NCI-H1105 (cell line): ENCODE measurements around the gene EPO.

Source experiments
- DNase-seq: peaks from one replicate; lab custom pipeline; 2025; lab: John Stamatoyannopoulos, UW

The EPO gene

DNA sequence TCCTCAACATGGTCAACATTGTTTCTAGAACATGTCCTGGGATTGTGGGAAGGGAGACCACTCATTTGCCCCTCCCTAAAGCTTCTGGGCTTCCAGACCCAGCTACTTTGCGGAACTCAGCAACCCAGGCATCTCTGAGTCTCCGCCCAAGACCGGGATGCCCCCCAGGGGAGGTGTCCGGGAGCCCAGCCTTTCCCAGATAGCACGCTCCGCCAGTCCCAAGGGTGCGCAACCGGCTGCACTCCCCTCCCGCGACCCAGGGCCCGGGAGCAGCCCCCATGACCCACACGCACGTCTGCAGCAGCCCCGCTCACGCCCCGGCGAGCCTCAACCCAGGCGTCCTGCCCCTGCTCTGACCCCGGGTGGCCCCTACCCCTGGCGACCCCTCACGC lies at the start of gene EPO:
Gene EPO, plus strand, starts transcription at position 190 of the 392 bp plus-strand sequence. CDS start 513 bp downstream, outside the sequence.
- DNase-seq: no peak

DNA sequence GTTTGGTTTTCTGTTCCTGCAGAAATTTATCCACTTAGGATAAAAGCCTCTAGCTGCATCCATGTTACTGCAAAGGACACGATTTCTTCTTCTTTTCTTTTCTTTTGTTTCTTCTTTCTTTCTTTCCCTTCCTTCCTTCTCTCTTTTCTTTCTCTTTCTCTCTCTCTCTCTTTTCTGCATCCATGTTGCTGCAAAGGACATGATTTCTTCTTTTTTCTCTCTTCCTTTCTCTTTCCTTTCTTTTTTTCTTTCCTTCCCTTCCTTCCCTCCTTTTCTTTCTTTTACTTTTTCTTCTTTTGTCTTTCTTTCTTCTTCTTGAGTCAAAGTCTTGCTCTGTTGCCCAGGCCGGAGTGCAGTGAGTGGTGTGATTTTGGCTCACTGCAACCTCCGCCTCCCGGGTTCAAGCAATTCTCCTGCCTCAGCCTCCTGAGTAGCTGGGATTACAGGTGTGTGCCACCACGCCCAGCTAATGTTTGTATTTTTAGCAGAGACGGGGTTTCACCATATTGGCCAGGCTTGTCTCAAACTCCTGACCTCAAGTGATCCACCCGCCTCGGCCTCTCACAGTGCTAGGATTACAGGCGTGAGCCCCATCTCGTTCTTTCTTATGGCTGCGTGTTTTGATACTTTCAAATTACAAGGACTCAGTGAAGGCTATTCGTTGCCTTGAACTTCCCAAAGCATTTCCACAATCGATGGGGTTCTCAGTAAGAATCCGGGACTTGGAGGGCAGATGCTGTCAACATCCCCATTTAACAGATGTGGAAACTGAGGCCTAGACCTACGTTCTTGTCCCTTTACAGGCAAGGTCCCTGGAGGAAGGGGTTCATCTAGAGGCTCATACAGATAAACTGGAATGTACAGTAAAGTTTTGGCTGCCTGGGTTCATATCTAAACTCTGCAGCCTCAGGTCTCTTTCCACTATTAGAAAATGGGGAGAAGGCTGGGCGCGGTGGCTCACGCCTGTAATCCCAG lies 48.6 kb upstream of the EPO start:
- DNase-seq: no peak

GRCh38 chr7:100673302-100673941 lies 46.8 kb upstream of the EPO start, which contains the start of gene GNB2:
Gene GNB2, plus strand, starts transcription at chr7:100673740. Its CDS starts 2,526 bp downstream, at chr7:100676266.
- peak; percentile 94 for DNase-seq

DNA sequence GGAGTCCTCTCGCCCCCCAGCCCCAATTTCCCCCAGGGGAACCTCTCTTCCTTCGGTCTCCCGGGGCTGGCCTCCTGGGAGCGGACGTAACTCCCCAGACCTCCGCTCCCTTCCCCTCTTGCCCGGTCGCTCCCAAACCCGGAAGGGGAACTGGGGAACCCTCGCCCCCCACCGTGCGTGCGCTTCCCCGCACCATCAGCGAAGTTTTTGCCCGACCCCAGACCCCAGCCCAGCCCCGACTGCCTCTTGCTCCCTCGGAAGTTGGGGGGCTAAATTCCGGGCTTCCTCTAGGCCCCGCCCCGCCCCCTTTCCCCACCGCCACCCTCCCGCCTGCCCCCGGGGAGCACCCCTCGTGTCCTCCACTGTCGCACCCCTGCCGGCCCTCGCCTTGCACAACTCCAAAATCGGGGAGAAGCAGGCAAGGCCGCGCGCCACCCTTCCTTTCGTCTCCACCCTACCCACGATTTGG lies 46.3 kb upstream of the EPO start:
- no peak for DNase-seq

DNA sequence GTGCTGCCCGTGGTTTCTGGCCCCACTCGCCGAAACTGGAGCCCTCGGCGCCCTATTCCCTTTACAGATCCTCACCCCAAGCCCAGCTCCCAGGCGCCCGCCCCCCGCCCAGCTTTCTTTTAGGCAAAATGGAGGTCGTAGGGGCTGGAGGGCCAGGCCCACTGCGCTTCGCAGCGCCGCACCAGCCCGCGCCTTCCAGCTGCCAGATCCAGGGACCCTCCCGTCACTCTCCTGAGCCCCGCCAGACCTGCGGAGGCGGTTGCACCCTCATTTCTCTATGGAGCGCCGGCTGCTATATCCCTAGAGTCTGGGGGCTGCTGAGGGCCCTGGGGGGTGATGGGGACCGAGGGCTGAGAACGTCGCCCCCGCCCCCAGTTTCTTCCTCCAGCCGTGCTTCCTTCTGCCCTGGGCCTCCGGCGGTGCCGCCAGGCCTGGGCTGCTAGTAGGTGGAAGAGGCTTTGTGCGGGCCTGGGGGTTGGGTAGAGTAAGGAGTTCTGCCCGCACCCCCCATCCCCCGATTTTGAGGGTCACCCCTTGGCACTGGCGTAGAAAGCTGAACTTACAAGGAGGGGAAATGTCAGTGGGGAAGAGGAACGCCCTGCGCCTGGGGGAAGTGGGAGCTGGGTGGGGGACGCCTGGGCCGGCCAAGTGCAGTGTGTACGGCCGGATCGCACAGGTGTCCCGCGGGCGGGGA lies 45.7 kb upstream of the EPO start:
- DNase-seq: no peak

GRCh38 chr7:100675105-100675451 lies 45.2 kb upstream of the EPO start:
- DNase-seq: no peak

DNA sequence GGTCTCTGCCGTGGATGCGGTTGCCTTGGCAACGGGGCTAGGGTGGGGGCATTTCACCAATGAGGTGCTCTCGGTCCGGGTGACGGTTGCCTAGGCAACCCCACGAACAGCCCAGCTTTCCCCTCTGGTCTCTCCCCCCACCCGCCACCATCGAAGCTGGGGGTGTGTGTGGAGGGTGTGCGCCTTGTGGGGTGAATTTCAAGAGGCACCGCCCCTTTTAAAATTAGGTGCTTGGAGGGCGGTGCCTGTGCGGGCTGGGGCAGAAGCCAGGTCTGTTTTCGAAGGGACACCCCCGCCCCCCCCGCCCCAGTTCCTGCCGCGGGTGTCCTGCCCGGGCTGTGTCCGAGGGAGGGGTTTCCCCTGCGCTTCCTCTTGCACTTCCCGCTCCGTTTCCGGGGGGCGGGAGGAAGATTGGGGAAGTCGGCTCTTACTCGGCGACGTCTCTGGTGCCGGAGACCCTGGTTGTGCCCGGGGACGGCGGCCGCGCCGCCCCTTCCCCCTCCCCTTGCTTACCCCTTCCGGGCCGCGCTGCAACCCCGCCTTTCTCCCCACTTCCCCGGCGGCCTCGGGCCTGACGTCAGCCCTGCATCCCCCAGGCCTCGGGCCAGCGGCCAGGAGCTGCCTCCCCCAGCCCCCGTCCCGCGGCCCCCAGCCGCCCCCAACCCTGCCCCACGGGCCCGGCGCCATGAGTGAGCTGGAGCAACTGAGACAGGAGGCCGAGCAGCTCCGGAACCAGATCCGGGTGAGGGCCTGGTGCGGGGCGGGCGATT lies 44.5 kb upstream of the EPO start:
- DNase-seq: peak; percentile 79

DNA sequence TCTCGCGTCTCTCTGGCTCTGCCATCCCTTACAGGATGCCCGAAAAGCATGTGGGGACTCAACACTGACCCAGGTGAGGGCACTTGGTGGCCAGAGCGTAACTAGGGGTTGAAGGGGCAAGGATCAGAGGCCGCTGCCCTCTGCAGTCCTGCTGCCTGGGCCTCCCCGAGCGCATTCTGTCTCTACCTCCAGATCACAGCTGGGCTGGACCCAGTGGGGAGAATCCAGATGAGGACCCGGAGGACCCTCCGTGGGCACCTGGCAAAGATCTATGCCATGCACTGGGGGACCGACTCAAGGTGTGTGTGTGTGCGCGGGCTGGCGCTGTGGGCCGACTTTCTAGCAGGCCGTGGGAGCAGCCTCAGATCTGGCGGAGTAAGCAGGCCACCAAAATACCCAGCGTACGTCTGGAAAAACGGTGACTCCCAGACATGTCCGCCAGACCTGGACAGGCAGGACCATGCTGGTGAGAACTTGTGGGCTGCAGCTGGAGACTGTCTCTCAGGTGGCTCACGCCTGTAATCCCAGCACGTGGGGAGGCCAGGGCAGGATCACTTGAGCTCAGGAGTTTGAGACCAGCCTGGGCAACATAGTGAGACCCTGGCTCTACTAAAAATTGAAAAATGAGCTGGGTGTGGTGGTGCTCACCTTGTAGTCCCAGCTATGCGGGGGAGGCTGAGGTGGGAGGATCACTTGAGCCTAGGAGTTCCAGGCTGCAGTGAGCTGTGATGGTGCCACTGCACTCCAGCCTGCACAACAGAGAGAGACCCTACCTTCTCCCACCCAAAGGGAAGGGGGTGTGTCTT lies 43.6 kb upstream of the EPO start:
- DNase-seq: no peak

DNA sequence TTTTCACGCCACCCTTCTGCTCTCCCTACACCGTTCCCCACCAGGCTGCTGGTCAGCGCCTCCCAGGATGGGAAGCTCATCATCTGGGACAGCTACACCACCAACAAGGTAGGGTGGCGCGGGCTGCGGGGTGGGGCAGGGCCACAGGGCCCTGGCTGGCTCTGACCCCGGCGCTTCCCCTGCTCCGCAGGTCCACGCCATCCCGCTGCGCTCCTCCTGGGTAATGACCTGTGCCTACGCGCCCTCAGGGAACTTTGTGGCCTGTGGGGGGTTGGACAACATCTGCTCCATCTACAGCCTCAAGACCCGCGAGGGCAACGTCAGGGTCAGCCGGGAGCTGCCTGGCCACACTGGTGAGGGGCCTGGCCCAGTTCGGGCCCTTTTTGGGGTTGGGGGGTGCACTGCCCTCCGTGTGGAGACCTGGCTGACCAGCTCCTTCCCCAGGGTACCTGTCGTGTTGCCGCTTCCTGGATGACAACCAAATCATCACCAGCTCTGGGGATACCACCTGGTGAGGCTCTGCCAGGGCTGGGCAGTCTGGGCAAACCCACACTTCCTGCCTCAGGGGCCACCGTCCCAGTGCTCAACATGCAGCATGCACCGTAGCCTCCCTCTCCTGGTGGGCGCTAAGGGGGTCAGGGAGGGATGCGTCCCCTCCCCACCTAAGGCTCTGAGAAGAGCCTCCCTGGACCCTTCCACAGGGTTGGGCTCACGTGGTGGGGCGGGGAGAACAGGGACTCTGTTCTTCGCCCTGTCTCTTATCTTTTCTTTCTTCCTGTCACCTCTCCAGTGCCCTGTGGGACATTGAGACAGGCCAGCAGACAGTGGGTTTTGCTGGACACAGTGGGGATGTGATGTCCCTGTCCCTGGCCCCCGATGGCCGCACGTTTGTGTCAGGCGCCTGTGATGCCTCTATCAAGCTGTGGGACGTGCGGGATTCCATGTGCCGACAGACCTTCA lies 42.7 kb upstream of the EPO start:
- DNase-seq: no peak

GRCh38 chr7:100678291-100678984 lies 41.8 kb upstream of the EPO start:
- no peak for DNase-seq

DNA sequence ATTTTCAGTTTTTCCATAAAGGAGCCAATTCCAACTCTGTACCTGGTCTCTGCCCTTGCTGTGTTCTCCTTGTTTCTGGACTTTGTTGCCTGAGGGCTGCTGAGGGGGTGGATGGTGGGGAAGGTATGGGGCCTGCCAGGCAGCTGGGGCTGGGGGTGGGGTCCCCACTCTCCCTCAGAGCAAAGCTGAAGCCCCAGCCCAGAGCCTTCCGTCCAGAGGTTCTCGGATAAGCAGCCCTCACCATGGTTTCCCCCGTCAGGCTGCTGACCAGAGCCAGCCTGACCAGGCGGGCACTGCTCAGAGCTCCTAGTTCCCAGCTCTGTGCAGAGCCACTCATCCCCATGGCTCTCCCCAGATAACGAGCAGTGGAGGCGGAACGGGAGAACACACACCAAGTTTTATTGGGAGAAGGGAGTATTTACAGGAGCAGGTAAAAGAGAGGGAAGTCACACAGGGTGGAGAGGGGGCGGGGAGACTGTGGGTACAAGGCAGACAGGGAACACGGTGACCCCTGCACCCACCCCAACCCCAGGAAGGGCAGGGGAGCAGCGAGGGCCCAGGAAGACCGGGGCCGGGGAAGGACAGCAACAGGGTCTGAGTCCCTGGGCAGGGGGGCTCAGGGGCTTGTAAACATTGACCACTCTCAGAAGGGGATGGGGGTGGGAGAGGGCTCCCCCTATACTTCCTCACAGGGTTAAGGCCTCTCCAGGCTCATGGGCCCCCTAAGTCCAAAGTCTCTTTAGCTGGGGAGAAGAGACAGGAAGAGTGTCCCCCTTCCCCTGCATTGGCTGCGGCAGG lies 40.9 kb upstream of the EPO start:
- DNase-seq: no peak

DNA sequence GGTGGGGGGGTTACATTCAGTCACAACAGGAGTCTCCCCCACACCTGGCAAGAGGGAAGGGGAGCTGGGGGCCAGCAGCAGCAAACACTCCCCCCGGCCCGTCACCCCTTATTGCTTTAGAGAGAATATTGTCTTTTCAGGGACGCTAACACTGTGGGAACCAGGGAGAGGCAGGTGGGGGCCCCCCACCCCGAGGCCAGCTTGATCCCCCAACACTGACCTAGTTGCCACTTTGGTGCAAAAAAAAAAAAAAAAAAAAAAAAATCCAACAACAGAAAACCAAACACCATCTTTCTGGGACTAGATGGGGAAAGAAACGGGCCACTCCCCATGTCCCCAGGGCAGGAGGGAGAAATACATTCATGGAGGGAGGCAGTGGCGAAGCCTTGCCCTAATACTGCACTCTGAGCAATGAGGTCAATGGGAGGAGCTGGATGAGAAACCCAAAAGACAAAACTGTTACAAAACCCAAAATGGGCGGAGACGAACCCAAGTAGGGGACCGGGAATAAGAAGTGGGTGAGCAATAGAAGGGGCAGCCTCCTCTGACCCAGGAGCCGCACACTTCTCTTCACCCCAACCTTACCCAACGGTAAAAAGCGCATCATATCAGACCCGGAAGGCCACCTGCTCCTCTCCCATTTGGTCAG lies 40.2 kb upstream of the EPO start:
- no peak for DNase-seq

GRCh38 chr7:100680576-100681271 lies 39.5 kb upstream of the EPO start:
- DNase-seq: no peak

DNA sequence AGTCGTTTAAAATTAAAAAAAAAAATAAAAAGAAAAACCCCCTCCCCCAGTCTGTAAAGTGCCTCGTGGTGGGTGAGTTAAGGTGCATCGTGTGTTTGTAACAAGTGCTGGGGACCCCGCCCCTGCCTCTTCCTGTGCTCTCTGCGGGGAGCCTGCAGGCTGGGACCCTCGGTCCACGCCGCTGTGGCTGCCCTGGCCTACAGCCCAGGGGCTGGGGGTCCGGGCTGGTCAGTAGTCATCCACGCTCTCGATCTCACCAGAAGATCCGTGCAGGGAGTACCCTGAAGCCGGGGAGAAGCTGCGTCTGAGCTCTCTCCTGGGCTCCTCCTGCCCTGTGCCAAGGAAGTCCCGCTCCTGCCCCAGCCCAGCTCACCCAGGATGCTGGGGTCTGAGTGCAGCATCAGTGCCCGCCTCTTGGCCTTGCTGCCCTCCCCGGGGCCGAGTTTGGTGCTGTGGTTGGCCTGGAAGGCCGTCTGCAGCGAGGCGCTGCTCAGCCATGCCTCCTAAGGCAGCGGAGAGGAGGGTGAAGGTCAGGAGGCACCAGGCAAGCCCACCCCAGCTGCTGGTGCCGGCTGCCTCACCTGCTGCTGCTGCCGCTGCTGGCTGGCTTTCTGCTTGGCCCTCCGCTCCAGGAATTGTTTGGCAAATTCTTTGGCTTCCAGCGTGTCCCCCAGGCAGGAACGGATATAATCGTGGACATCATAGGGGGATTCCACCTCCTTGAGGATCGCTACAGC lies 38.6 kb upstream of the EPO start:
- no peak for DNase-seq

- no peak for DNase-seq
Measured at GRCh38 chr7:100682228-100682741, 38.0 kb upstream of the EPO start.

DNA sequence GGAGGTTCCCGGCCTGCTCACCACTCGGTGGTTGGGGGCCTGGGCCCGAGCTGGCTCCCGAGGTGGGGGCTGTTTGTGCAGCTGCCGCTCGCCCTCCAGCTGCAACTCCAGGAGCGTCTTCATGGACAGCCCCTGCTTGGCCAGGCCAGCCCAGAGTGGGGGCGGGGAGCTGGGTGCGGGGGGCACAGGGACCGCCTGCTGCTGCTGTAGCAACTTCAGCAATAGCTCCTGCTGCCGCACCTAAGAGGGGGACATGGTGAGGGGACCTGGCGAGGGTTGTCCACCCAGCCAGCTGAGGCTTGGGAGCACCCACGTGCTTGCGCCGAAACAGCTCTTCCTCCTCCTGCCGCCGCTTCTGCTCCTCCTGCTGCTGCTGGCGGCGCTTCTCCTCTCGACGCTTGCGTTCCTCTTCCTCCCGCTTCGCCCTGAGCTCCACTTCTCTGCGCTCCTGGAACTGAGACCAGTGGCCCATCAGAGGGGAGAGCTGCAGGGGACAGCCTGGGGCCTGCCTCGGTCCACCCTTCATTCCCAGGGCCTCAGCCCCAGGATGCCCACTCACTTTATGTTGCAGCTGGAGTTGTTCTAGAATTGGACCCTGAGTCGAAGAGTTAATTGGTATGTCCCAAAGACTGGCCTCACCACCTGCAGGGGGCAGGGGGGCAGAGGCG lies 37.1 kb upstream of the EPO start:
- DNase-seq: no peak
